ENCODE results near the gene FIG4. TPM values are rescaled to one million over a fixed set of nuclear protein-coding genes. Genes with fewer than 3 reads are reported as not detected.

Gene FIG4
- polyA plus RNA-seq, 1 donor from 2014 or later = 35.4 TPM

DNA sequence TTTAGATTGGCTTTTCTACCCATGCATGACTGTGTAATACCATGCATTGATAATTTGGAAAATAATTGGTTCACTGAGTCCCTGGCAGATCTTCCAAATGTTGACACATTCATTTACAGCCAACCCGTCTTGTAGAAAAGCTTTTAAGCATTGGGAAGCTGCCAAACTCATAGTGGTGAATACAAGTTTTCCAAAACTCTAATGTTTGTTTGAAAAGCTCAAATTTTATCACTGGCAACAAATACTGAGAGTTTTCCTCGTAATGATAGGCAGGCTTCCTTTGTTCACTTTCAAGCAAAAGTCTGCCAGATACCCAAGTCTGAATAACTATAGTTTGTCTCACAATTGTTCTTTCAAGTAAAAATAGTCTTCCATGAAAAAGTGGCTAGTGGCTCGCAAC lies 143.0 kb downstream of the FIG4 start:
- Histone ChIP-seq H3K4me2 (ENCODE audit: low read length) (no peak overlapping the region), H3K9me3 (ENCODE audit: low read length) (no peaks in the 10 kb centered on the region), H2AFZ (ENCODE audit: low read depth, low read length) (no peak overlapping the region), H3K4me3 (ENCODE audit: low read length) (no peak overlapping the region), H3K79me2 (replicated peaks; ENCODE audit: insufficient read depth, low read length) (no peaks in the 10 kb centered on the region), H3K9me2 (ENCODE audit: insufficient read depth, low read length) (no peaks in the 10 kb centered on the region), H3K27ac (ENCODE audit: low read length) (no peak overlapping the region), H3K36me3 (ENCODE audit: insufficient read depth, low read length) (no peaks in the 10 kb centered on the region), H3K9ac (ENCODE audit: low read length) (no peak overlapping the region), H3K27me3 (ENCODE audit: insufficient read depth, low read depth, low read length) (no peaks in the 10 kb centered on the region), H3F3A (ENCODE audit: insufficient read depth, low read length, poor library complexity, severe bottlenecking) (no peaks in the 10 kb centered on the region), H4K20me1 (ENCODE audit: insufficient read depth) (no peaks in the 10 kb centered on the region)
- no peak for TF ChIP-seq RAD21 (conservative IDR thresholded peaks at IDR 0.05)
- TF ChIP-seq MXI1 (conservative IDR thresholded peaks at IDR 0.05; ENCODE audit: poor library complexity, severe bottlenecking) = no peak
- TF ChIP-seq TAF1 (IDR thresholded peaks at IDR 0.05; ENCODE audit: low read depth) = no peak
- TF ChIP-seq EZH2 (IDR thresholded peaks at IDR 0.05; ENCODE audit: borderline replicate concordance, insufficient read depth, low read length, poor library complexity, severe bottlenecking) = no peak
- no peak for TF ChIP-seq CTCF (IDR thresholded peaks at IDR 0.05; ENCODE audit: poor library complexity, severe bottlenecking)
- no peak for TF ChIP-seq SMC3 (conservative IDR thresholded peaks at IDR 0.05; ENCODE audit: poor library complexity)
- no peak for TF ChIP-seq EP300 (conservative IDR thresholded peaks at IDR 0.05; ENCODE audit: poor library complexity, severe bottlenecking)
- TF ChIP-seq POLR2AphosphoS5 (IDR thresholded peaks at IDR 0.05) = no peak
- TF ChIP-seq, protein P1, sequence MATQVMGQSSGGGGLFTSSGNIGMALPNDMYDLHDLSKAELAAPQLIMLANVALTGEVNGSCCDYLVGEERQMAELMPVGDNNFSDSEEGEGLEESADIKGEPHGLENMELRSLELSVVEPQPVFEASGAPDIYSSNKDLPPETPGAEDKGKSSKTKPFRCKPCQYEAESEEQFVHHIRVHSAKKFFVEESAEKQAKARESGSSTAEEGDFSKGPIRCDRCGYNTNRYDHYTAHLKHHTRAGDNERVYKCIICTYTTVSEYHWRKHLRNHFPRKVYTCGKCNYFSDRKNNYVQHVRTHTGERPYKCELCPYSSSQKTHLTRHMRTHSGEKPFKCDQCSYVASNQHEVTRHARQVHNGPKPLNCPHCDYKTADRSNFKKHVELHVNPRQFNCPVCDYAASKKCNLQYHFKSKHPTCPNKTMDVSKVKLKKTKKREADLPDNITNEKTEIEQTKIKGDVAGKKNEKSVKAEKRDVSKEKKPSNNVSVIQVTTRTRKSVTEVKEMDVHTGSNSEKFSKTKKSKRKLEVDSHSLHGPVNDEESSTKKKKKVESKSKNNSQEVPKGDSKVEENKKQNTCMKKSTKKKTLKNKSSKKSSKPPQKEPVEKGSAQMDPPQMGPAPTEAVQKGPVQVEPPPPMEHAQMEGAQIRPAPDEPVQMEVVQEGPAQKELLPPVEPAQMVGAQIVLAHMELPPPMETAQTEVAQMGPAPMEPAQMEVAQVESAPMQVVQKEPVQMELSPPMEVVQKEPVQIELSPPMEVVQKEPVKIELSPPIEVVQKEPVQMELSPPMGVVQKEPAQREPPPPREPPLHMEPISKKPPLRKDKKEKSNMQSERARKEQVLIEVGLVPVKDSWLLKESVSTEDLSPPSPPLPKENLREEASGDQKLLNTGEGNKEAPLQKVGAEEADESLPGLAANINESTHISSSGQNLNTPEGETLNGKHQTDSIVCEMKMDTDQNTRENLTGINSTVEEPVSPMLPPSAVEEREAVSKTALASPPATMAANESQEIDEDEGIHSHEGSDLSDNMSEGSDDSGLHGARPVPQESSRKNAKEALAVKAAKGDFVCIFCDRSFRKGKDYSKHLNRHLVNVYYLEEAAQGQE (IDR thresholded peaks at IDR 0.05; ENCODE audit: borderline replicate concordance) = no peak

- Histone ChIP-seq H3K9ac (ENCODE audit: low read length) (no peak overlapping the region), H3K4me3 (ENCODE audit: low read length) (no peak overlapping the region), H3K79me2 (replicated peaks; ENCODE audit: insufficient read depth, low read length) (no peaks in the 10 kb centered on the region), H3K27me3 (ENCODE audit: insufficient read depth, low read depth, low read length) (no peaks in the 10 kb centered on the region), H3K9me2 (ENCODE audit: insufficient read depth, low read length) (no peaks in the 10 kb centered on the region), H3F3A (ENCODE audit: insufficient read depth, low read length, poor library complexity, severe bottlenecking) (no peaks in the 10 kb centered on the region), H3K36me3 (ENCODE audit: insufficient read depth, low read length) (no peaks in the 10 kb centered on the region), H3K27ac (ENCODE audit: low read length) (no peak overlapping the region), H3K4me2 (ENCODE audit: low read length) (no peak overlapping the region), H3K9me3 (ENCODE audit: low read length) (no peaks in the 10 kb centered on the region), H2AFZ (ENCODE audit: low read depth, low read length) (no peak overlapping the region), H4K20me1 (ENCODE audit: insufficient read depth) (no peaks in the 10 kb centered on the region)
- TF ChIP-seq EZH2 (IDR thresholded peaks at IDR 0.05; ENCODE audit: borderline replicate concordance, insufficient read depth, low read length, poor library complexity, severe bottlenecking) (no peak), CTCF (IDR thresholded peaks at IDR 0.05; ENCODE audit: poor library complexity, severe bottlenecking) (no peak), RAD21 (conservative IDR thresholded peaks at IDR 0.05) (no peak), MXI1 (conservative IDR thresholded peaks at IDR 0.05; ENCODE audit: poor library complexity, severe bottlenecking) (no peak), TAF1 (IDR thresholded peaks at IDR 0.05; ENCODE audit: low read depth) (no peak), EP300 (conservative IDR thresholded peaks at IDR 0.05; ENCODE audit: poor library complexity, severe bottlenecking) (no peak), SMC3 (conservative IDR thresholded peaks at IDR 0.05; ENCODE audit: poor library complexity) (no peak), POLR2AphosphoS5 (IDR thresholded peaks at IDR 0.05) (no peak)
- TF ChIP-seq, protein P1 (IDR thresholded peaks at IDR 0.05; ENCODE audit: borderline replicate concordance) = no peak
Observed at GRCh38 chr6:109834595-109835437, 143.7 kb downstream of the FIG4 start.
